ENCODE results near the gene WDR82. TPM values are rescaled to one million over a fixed set of nuclear protein-coding genes. Genes with fewer than 3 reads are reported as not detected.

The WDR82 gene
- total and polyA plus RNA-seq, 4 experiments from 2014 or later, result 62.3 to 150 (median 146) TPM

- Histone ChIP-seq H3K27ac (ENCODE audit: low read depth, low read length) (peak overlapping the region; percentile 92), H3K27me3 (ENCODE audit: insufficient read depth, low read length) (no peaks in the 10 kb centered on the region), H3K36me3 (ENCODE audit: insufficient read depth, low read length) (peaks cover 17% of the 10 kb centered on the region), H3K9me3 (ENCODE audit: control insufficient read depth in 1 of 2, low read length in 2 of 2) (no peaks in the 10 kb centered on the region), H3K4me1 (ENCODE audit: insufficient read depth, low read length) (peaks cover 85% of the 10 kb centered on the region), H3K4me3 (ENCODE audit: low read length in 2 of 2) (no peak overlapping the region)
- ChIA-PET POLR2A (ENCODE audit: partially characterized antibody) (interaction anchor here (1.5 to 38.1 kb wide), 8 partner anchors 11 to 103 kb away, joined by 5 to 1950 read pairs (median 20); partner anchors contain the start of genes GLYCTK, PPM1M, TLR9 and WDR82), CTCF (ENCODE audit: partially characterized antibody) (interaction anchor here (0.7 to 31.1 kb wide), 6 partner anchors 11 to 491 kb away, joined by 3 to 684 read pairs (median 92); partner anchors contain the start of genes GLYCTK, TLR9 and WDR82)
- Mint-ChIP-seq H3K36me3 (peaks cover 3 to 33% of the 10 kb centered on the region in 2 donors), H3K4me3 (peak overlapping the region in 7 of 8 donors; percentile 54 to 99 (median 59)), H3K27ac (peak overlapping the region in 6 of 7 donors; percentile 13 to 82 (median 56)), H3K27me3 (no peaks in the 10 kb centered on the region), H3K9me3 (no peaks in the 10 kb centered on the region), H3K4me1 (peaks cover 42 to 95% (median 68%) of the 10 kb centered on the region in 4 donors)
- no peak for DNase-seq
- intact Hi-C loops (cut with micrococcal nuclease), result no loop called here
Observed at GRCh38 chr3:52236424-52236886, 42.0 kb downstream of the WDR82 start.

GRCh38 chr3:52234516-52235447, 43.7 kb downstream of the WDR82 start:
- no peaks in the 10 kb centered on the region for H3K27me3 ChIP-seq (ENCODE audit: insufficient read depth, low read length)
- H3K9me3 ChIP-seq (ENCODE audit: control insufficient read depth in 1 of 2, low read length in 2 of 2), result no peaks in the 10 kb centered on the region
- ChIA-PET CTCF (ENCODE audit: partially characterized antibody) (interaction anchor here (0.8 to 31.1 kb wide), 6 partner anchors 8 to 179 kb away, joined by 3 to 684 read pairs (median 92); partner anchors contain the start of genes DUSP7, GLYCTK, TLR9 and WDR82), POLR2A (ENCODE audit: partially characterized antibody) (interaction anchor here (0.9 to 38.1 kb wide), 7 partner anchors 9 to 105 kb away, joined by 6 to 1950 read pairs (median 13); partner anchors contain the start of genes GLYCTK, PPM1M, TLR9 and WDR82)
- peaks cover 33% of the 10 kb centered on the region for H3K36me3 ChIP-seq (ENCODE audit: insufficient read depth, low read length)
- Mint-ChIP-seq H3K27ac (peak overlapping the region; percentile 63 to 82 (median 75)), H3K9me3 (no peaks in the 10 kb centered on the region), H3K4me1 (peaks cover 29 to 93% (median 56%) of the 10 kb centered on the region in 4 donors), H3K4me3 (peak overlapping the region in 5 of 8 donors; percentile 31 to 60 (median 46)), H3K36me3 (peaks cover 14 to 42% of the 10 kb centered on the region in 2 donors), H3K27me3 (no peaks in the 10 kb centered on the region)
- no peak overlapping the region for H3K4me3 ChIP-seq (ENCODE audit: low read length in 2 of 2)
- no peak overlapping the region for H3K27ac ChIP-seq (ENCODE audit: low read depth, low read length)
- peaks cover 74% of the 10 kb centered on the region for H3K4me1 ChIP-seq (ENCODE audit: insufficient read depth, low read length)
- intact Hi-C loops (cut with micrococcal nuclease), result no loop called here
- no peak for DNase-seq

- Histone ChIP-seq H3K9me3 (ENCODE audit: control insufficient read depth in 1 of 2, low read length in 2 of 2) (no peaks in the 10 kb centered on the region), H3K27ac (ENCODE audit: low read depth, low read length) (no peak overlapping the region), H3K4me1 (ENCODE audit: insufficient read depth, low read length) (peaks cover 72% of the 10 kb centered on the region), H3K27me3 (ENCODE audit: insufficient read depth, low read length) (no peaks in the 10 kb centered on the region), H3K4me3 (ENCODE audit: low read length in 2 of 2) (no peak overlapping the region), H3K36me3 (ENCODE audit: insufficient read depth, low read length) (peaks cover 41% of the 10 kb centered on the region)
- no peak for DNase-seq
- POLR2A ChIA-PET (ENCODE audit: partially characterized antibody), result interaction anchor here (0.9 to 38.1 kb wide), 5 partner anchors 9 to 47 kb away, joined by 6 to 1950 read pairs (median 13); partner anchors contain the start of genes GLYCTK, PPM1M, TLR9 and WDR82
- CTCF ChIA-PET (ENCODE audit: partially characterized antibody), result interaction anchor here (11.0 to 31.1 kb wide), 3 partner anchors 13 to 104 kb away, joined by 179 to 684 read pairs (median 283); partner anchors contain the start of genes GLYCTK, TLR9 and WDR82
- Mint-ChIP-seq H3K4me3 (peak overlapping the region in 3 of 8 donors; percentile 22 to 53 (median 29)), H3K9me3 (no peaks in the 10 kb centered on the region), H3K36me3 (peaks cover 14 to 44% of the 10 kb centered on the region in 2 donors), H3K27ac (peak overlapping the region; percentile 30 to 82 (median 73)), H3K27me3 (no peaks in the 10 kb centered on the region), H3K4me1 (peaks cover 27 to 86% (median 52%) of the 10 kb centered on the region in 4 donors)
- intact Hi-C loops (cut with micrococcal nuclease), result no loop called here
Observed at GRCh38 chr3:52233968-52234367, 44.5 kb downstream of the WDR82 start.

GRCh38 chr3:52233108-52233591, 45.3 kb downstream of the WDR82 start:
- DNase-seq, result no peak
- H3K4me3 ChIP-seq (ENCODE audit: low read length in 2 of 2), result no peak overlapping the region
- H3K36me3 Mint-ChIP-seq, result peaks cover 14 to 42% of the 10 kb centered on the region in 2 donors
- intact Hi-C loops (cut with micrococcal nuclease), result no loop called here
- H3K27me3 ChIP-seq (ENCODE audit: insufficient read depth, low read length), result no peaks in the 10 kb centered on the region
- H3K36me3 ChIP-seq (ENCODE audit: insufficient read depth, low read length), result peaks cover 46% of the 10 kb centered on the region
- no peaks in the 10 kb centered on the region for H3K9me3 Mint-ChIP-seq
- H3K4me1 ChIP-seq (ENCODE audit: insufficient read depth, low read length), result peaks cover 69% of the 10 kb centered on the region
- no peaks in the 10 kb centered on the region for H3K27me3 Mint-ChIP-seq
- H3K27ac Mint-ChIP-seq, result peak overlapping the region in 6 of 7 donors; percentile 42 to 73 (median 58)
- no peaks in the 10 kb centered on the region for H3K9me3 ChIP-seq (ENCODE audit: control insufficient read depth in 1 of 2, low read length in 2 of 2)
- no peak overlapping the region for H3K27ac ChIP-seq (ENCODE audit: low read depth, low read length)
- H3K4me1 Mint-ChIP-seq, result peaks cover 23 to 79% (median 49%) of the 10 kb centered on the region in 4 donors
- H3K4me3 Mint-ChIP-seq, result peak overlapping the region in 2 of 8 donors; percentile 7 to 11
- CTCF ChIA-PET (ENCODE audit: partially characterized antibody), result interaction anchor here (1.9 to 31.1 kb wide), 7 partner anchors 12 to 213 kb away, joined by 9 to 684 read pairs (median 20); partner anchors contain the start of genes GLYCTK, TLR9 and WDR82
- POLR2A ChIA-PET (ENCODE audit: partially characterized antibody), result interaction anchor here (2.3 to 38.1 kb wide), 6 partner anchors 11 to 107 kb away, joined by 12 to 1950 read pairs (median 29); partner anchors contain the start of genes GLYCTK, PPM1M and WDR82

GRCh38 chr3:52232279-52233107, 46.0 kb downstream of the WDR82 start:
- Mint-ChIP-seq H3K27me3 (no peaks in the 10 kb centered on the region), H3K4me3 (peak overlapping the region in 3 of 8 donors; percentile 6 to 16 (median 11)), H3K27ac (peak overlapping the region in 6 of 7 donors; percentile 6 to 73 (median 33)), H3K36me3 (peaks cover 14 to 48% of the 10 kb centered on the region in 2 donors), H3K4me1 (peaks cover 23 to 77% (median 44%) of the 10 kb centered on the region in 4 donors), H3K9me3 (no peaks in the 10 kb centered on the region)
- intact Hi-C loops (cut with micrococcal nuclease), result no loop called here
- CTCF ChIA-PET (ENCODE audit: partially characterized antibody), result interaction anchor here (0.7 to 31.1 kb wide), 16 partner anchors 8 to 216 kb away, joined by 3 to 684 read pairs (median 9); partner anchors contain the start of genes GLYCTK, PPM1M, TLR9 and WDR82
- Histone ChIP-seq H3K27me3 (ENCODE audit: insufficient read depth, low read length) (no peaks in the 10 kb centered on the region), H3K9me3 (ENCODE audit: control insufficient read depth in 1 of 2, low read length in 2 of 2) (no peaks in the 10 kb centered on the region), H3K36me3 (ENCODE audit: insufficient read depth, low read length) (peaks cover 50% of the 10 kb centered on the region), H3K4me3 (ENCODE audit: low read length in 2 of 2) (no peak overlapping the region), H3K27ac (ENCODE audit: low read depth, low read length) (no peak overlapping the region), H3K4me1 (ENCODE audit: insufficient read depth, low read length) (peaks cover 62% of the 10 kb centered on the region)
- POLR2A ChIA-PET (ENCODE audit: partially characterized antibody), result interaction anchor here (0.6 to 38.1 kb wide), 11 partner anchors 7 to 107 kb away, joined by 3 to 1950 read pairs (median 12); partner anchors contain the start of genes GLYCTK, PPM1M, TWF2 and WDR82
- DNase-seq, result peak in 3 of 5 donors; percentile 39 to 50 (median 45)
